Right atrium auricular region (tissue), 2 donors: ENCODE data around the gene TRIM62. TPM values are rescaled to one million over a fixed set of nuclear protein-coding genes. Genes with fewer than 3 reads are reported as not detected.

Experiments used
- DNase-seq: peaks from one replicate; pipeline ENCODE4 v3.0.0-alpha.2; 2019; ENCODE audit warnings: low spot score
- H3K27ac ChIP-seq, 2 donors: fragments of 200-600 bp; sonication (generic); 1 replicate in 1 of 2; 2 replicates in 1 of 2; pipeline ENCODE4 v1.5.1; 2016 to 2019
- H3K27me3 ChIP-seq, 2 donors: fragments of 200-600 bp; sonication (generic); one replicate each; pipeline versions ENCODE4 v1.5.1 to v1.6.0; 2017 to 2019
- H3K36me3 ChIP-seq: fragments of 200-600 bp; sonication (generic); one replicate; pipeline ENCODE4 v1.5.1; 2016
- H3K4me1 ChIP-seq, 2 donors: fragments of 200-600 bp; sonication (generic); one replicate each; pipeline versions ENCODE4 v1.5.1 to v1.6.0; 2017 to 2019
- H3K4me3 ChIP-seq, 2 donors: fragments of 200-600 bp; sonication (generic); 1 replicate in 1 of 2; 2 replicates in 1 of 2; pipeline ENCODE4 v1.5.1; 2017 to 2019; ENCODE audit warnings: mild to moderate bottlenecking in 1 of 2, moderate library complexity in 1 of 2
- H3K9me3 ChIP-seq, 2 donors: fragments of 200-600 bp; sonication (generic); one replicate each; pipeline ENCODE4 v1.5.1; 2019
- CTCF ChIP-seq, 2 donors: fragments of 200-600 bp; sonication (generic); IDR thresholded peaks; one replicate each; pipeline ENCODE4 v1.5.1; 2019; ENCODE audit warnings: antibody characterized with exemption in 2 of 2
- total RNA-seq, 2 donors: library from RNA; depleted of rRNA; stranded (reverse); fragments of >200 nt; gene quantifications; one replicate each; pipeline ENCODE4 v1.1.0, GENCODE V29; 2016

The TRIM62 gene
- total RNA-seq, 2 donors from 2014 or later, result 2.4 to 6.8 TPM

GRCh38 chr1:33168556-33169289 is 13.1 kb downstream of the TRIM62 start:
- Histone ChIP-seq H3K27ac (no peak overlapping the region), H3K4me3 (no peak overlapping the region), H3K4me1 (peaks cover 0 to 6% of the 10 kb centered on the region in 2 donors), H3K27me3 (no peaks in the 10 kb centered on the region), H3K36me3 (no peaks in the 10 kb centered on the region), H3K9me3 (no peaks in the 10 kb centered on the region)
- no peak for TF ChIP-seq CTCF (IDR thresholded peaks at IDR 0.05)
- DNase-seq, result no peak

- no peak overlapping the region for H3K4me3 ChIP-seq
- no peak overlapping the region for H3K27ac ChIP-seq
- no peak for DNase-seq
Measured at GRCh38 chr1:33167650-33168447, 14.0 kb downstream of the TRIM62 start.

GRCh38 chr1:33165809-33166208 is 16.0 kb downstream of the TRIM62 start:
- Histone ChIP-seq H3K27ac (no peak overlapping the region), H3K27me3 (no peaks in the 10 kb centered on the region), H3K36me3 (no peaks in the 10 kb centered on the region), H3K9me3 (no peaks in the 10 kb centered on the region), H3K4me1 (peaks cover 0 to 10% of the 10 kb centered on the region in 2 donors), H3K4me3 (no peak overlapping the region)
- no peak for TF ChIP-seq CTCF (IDR thresholded peaks at IDR 0.05)
- no peak for DNase-seq

More at GRCh38 chr1:33167650-33168447, 14.0 kb downstream of the TRIM62 start:
- Histone ChIP-seq H3K27me3 (no peaks in the 10 kb centered on the region), H3K36me3 (no peaks in the 10 kb centered on the region), H3K4me1 (peaks cover 0 to 6% of the 10 kb centered on the region in 2 donors), H3K9me3 (no peaks in the 10 kb centered on the region)
- TF ChIP-seq CTCF (IDR thresholded peaks at IDR 0.05), result no peak

- H3K4me3 ChIP-seq, result no peak overlapping the region
- no peak for TF ChIP-seq CTCF (IDR thresholded peaks at IDR 0.05)
- no peaks in the 10 kb centered on the region for H3K36me3 ChIP-seq
- H3K27ac ChIP-seq, result no peak overlapping the region
- H3K4me1 ChIP-seq, result peaks cover 0 to 13% of the 10 kb centered on the region in 2 donors
- DNase-seq, result no peak
- no peaks in the 10 kb centered on the region for H3K27me3 ChIP-seq
- no peaks in the 10 kb centered on the region for H3K9me3 ChIP-seq
Measured at GRCh38 chr1:33165209-33165608, 16.6 kb downstream of the TRIM62 start.

- DNase-seq, result no peak
Measured at GRCh38 chr1:33163621-33164519, 18.0 kb downstream of the TRIM62 start.

More at GRCh38 chr1:33163621-33164519, 18.0 kb downstream of the TRIM62 start:
- Histone ChIP-seq H3K4me1 (peaks cover 0 to 13% of the 10 kb centered on the region in 2 donors), H3K4me3 (no peak overlapping the region), H3K9me3 (no peaks in the 10 kb centered on the region), H3K27ac (no peak overlapping the region), H3K36me3 (no peaks in the 10 kb centered on the region), H3K27me3 (no peaks in the 10 kb centered on the region)
- no peak for TF ChIP-seq CTCF (IDR thresholded peaks at IDR 0.05)
